Measurements from ENCODE around the gene ADAMTSL3. TPM values are rescaled to one million over a fixed set of nuclear protein-coding genes. Genes with fewer than 3 reads are reported as not detected.

ADAMTSL3 gene
- polyA plus RNA-seq, 1 donor from 2014 or later: 0.51 TPM

DNA sequence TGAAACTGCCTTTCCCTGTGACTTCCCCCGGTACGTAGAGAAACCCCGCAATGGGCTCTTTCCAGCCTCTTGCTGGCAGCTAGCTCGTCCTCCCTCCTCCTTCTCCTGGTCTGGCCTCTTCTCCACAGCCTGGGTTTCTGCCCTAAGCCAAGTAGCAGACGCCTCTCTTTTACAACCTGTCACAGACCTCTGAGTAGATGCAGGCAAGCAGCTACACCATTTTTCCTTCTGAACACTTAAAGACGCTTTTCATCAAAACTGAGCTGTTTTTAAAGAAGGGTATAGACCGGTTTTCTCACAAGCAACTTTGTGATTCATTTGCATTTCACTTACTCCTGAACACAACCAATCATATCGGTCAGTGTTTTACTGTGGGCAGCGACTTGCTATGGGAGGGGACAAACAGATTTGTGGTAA, 32.0 kb downstream of the ADAMTSL3 start:
- Histone ChIP-seq H3K9ac (ENCODE audit: low read length) (no peak overlapping the region), H3K27ac (ENCODE audit: low read length) (no peak overlapping the region), H4K20me1 (ENCODE audit: insufficient read depth) (no peaks in the 10 kb centered on the region), H3K4me2 (ENCODE audit: low read length) (no peak overlapping the region), H3F3A (ENCODE audit: insufficient read depth, low read length, poor library complexity, severe bottlenecking) (no peaks in the 10 kb centered on the region), H3K27me3 (ENCODE audit: insufficient read depth, low read depth, low read length) (no peaks in the 10 kb centered on the region), H3K79me2 (replicated peaks; ENCODE audit: insufficient read depth, low read length) (no peaks in the 10 kb centered on the region), H3K9me2 (ENCODE audit: insufficient read depth, low read length) (no peaks in the 10 kb centered on the region), H3K9me3 (ENCODE audit: low read length) (no peaks in the 10 kb centered on the region), H3K36me3 (ENCODE audit: insufficient read depth, low read length) (no peaks in the 10 kb centered on the region), H2AFZ (ENCODE audit: low read depth, low read length) (no peak overlapping the region), H3K4me3 (ENCODE audit: low read length) (no peak overlapping the region)
- no peak for TF ChIP-seq EP300 (conservative IDR thresholded peaks at IDR 0.05; ENCODE audit: poor library complexity, severe bottlenecking)
- TF ChIP-seq SMC3 (conservative IDR thresholded peaks at IDR 0.05; ENCODE audit: poor library complexity): no peak
- TF ChIP-seq, protein P1, sequence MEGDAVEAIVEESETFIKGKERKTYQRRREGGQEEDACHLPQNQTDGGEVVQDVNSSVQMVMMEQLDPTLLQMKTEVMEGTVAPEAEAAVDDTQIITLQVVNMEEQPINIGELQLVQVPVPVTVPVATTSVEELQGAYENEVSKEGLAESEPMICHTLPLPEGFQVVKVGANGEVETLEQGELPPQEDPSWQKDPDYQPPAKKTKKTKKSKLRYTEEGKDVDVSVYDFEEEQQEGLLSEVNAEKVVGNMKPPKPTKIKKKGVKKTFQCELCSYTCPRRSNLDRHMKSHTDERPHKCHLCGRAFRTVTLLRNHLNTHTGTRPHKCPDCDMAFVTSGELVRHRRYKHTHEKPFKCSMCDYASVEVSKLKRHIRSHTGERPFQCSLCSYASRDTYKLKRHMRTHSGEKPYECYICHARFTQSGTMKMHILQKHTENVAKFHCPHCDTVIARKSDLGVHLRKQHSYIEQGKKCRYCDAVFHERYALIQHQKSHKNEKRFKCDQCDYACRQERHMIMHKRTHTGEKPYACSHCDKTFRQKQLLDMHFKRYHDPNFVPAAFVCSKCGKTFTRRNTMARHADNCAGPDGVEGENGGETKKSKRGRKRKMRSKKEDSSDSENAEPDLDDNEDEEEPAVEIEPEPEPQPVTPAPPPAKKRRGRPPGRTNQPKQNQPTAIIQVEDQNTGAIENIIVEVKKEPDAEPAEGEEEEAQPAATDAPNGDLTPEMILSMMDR (IDR thresholded peaks at IDR 0.05; ENCODE audit: poor library complexity, severe bottlenecking): no peak
- no peak for TF ChIP-seq RAD21 (conservative IDR thresholded peaks at IDR 0.05)
- no peak for TF ChIP-seq POLR2AphosphoS5 (IDR thresholded peaks at IDR 0.05)
- no peak for TF ChIP-seq TAF1 (IDR thresholded peaks at IDR 0.05; ENCODE audit: low read depth)
- TF ChIP-seq, protein P2, sequence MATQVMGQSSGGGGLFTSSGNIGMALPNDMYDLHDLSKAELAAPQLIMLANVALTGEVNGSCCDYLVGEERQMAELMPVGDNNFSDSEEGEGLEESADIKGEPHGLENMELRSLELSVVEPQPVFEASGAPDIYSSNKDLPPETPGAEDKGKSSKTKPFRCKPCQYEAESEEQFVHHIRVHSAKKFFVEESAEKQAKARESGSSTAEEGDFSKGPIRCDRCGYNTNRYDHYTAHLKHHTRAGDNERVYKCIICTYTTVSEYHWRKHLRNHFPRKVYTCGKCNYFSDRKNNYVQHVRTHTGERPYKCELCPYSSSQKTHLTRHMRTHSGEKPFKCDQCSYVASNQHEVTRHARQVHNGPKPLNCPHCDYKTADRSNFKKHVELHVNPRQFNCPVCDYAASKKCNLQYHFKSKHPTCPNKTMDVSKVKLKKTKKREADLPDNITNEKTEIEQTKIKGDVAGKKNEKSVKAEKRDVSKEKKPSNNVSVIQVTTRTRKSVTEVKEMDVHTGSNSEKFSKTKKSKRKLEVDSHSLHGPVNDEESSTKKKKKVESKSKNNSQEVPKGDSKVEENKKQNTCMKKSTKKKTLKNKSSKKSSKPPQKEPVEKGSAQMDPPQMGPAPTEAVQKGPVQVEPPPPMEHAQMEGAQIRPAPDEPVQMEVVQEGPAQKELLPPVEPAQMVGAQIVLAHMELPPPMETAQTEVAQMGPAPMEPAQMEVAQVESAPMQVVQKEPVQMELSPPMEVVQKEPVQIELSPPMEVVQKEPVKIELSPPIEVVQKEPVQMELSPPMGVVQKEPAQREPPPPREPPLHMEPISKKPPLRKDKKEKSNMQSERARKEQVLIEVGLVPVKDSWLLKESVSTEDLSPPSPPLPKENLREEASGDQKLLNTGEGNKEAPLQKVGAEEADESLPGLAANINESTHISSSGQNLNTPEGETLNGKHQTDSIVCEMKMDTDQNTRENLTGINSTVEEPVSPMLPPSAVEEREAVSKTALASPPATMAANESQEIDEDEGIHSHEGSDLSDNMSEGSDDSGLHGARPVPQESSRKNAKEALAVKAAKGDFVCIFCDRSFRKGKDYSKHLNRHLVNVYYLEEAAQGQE (IDR thresholded peaks at IDR 0.05; ENCODE audit: borderline replicate concordance): no peak
- TF ChIP-seq MXI1 (conservative IDR thresholded peaks at IDR 0.05; ENCODE audit: poor library complexity, severe bottlenecking): no peak
- no peak for TF ChIP-seq EZH2 (IDR thresholded peaks at IDR 0.05; ENCODE audit: borderline replicate concordance, insufficient read depth, low read length, poor library complexity, severe bottlenecking)

DNA sequence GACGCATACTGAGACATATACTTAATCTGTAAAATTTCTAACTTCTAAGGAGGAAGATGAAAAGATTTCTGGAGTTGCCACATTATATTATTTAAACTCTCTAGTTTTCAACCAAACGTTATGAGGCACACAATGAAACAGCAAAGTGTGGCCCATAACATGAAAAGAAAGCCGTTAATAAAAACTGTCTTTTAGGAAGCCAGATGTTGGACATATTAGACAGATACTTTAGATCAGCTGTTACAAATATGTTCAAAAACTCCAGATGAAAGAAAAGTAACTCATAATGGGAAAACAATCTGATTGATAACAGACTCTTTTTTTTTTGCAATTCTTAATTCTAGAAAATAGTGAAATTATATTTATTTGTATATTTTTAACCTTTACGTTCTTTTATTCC, 34.3 kb downstream of the ADAMTSL3 start:
- Histone ChIP-seq H2AFZ (ENCODE audit: low read depth, low read length) (no peak overlapping the region), H3K9me2 (ENCODE audit: insufficient read depth, low read length) (no peaks in the 10 kb centered on the region), H4K20me1 (ENCODE audit: insufficient read depth) (no peaks in the 10 kb centered on the region), H3K9me3 (ENCODE audit: low read length) (no peaks in the 10 kb centered on the region), H3K36me3 (ENCODE audit: insufficient read depth, low read length) (no peaks in the 10 kb centered on the region), H3F3A (ENCODE audit: insufficient read depth, low read length, poor library complexity, severe bottlenecking) (no peaks in the 10 kb centered on the region), H3K4me3 (ENCODE audit: low read length) (no peak overlapping the region), H3K79me2 (replicated peaks; ENCODE audit: insufficient read depth, low read length) (no peaks in the 10 kb centered on the region), H3K27ac (ENCODE audit: low read length) (no peak overlapping the region), H3K27me3 (ENCODE audit: insufficient read depth, low read depth, low read length) (no peaks in the 10 kb centered on the region), H3K4me2 (ENCODE audit: low read length) (no peak overlapping the region), H3K9ac (ENCODE audit: low read length) (no peak overlapping the region)
- TF ChIP-seq TAF1 (IDR thresholded peaks at IDR 0.05; ENCODE audit: low read depth) (no peak), MXI1 (conservative IDR thresholded peaks at IDR 0.05; ENCODE audit: poor library complexity, severe bottlenecking) (no peak), POLR2AphosphoS5 (IDR thresholded peaks at IDR 0.05) (no peak), EP300 (conservative IDR thresholded peaks at IDR 0.05; ENCODE audit: poor library complexity, severe bottlenecking) (no peak), EZH2 (IDR thresholded peaks at IDR 0.05; ENCODE audit: borderline replicate concordance, insufficient read depth, low read length, poor library complexity, severe bottlenecking) (no peak), SMC3 (conservative IDR thresholded peaks at IDR 0.05; ENCODE audit: poor library complexity) (no peak)
- TF ChIP-seq, protein P2 (IDR thresholded peaks at IDR 0.05; ENCODE audit: borderline replicate concordance): no peak

Data from neural cell (in vitro differentiated cells).